SK-N-SH (cell line): Measurements from ENCODE around the gene OGFR. TPM values are rescaled to one million over a fixed set of nuclear protein-coding genes. Genes with fewer than 3 reads are reported as not detected.

Experiments
- CTCF ChIA-PET: fragments of 300-600, 350-600 bp; formaldehyde crosslinking; extraction: SDS; loops from one replicate; lab custom pipeline; 2021; lab: Yijun Ruan, JAX
- POLR2A ChIA-PET: fragments of 350-600 bp; sonication (Branson Sonifier 250); formaldehyde crosslinking; extraction: SDS; loops from one replicate; lab custom pipeline; 2020; ENCODE audit warnings: antibody characterized with exemption, inconsistent platforms; lab: Yijun Ruan, JAX
- DNase-seq: peaks from one replicate; pipeline ENCODE4 v3.0.0; 2012
- H2AFZ ChIP-seq: fragments of 200-600 bp; sonication (generic); 2 replicates; pipeline ENCODE4 v1.8.1; 2016; ENCODE audit warnings: antibody characterized with exemption, mild to moderate bottlenecking, low read depth
- H3F3A ChIP-seq: fragments of 200-600 bp; sonication (generic); replicated peaks from 2 replicates; pipeline ENCODE3; 2016; ENCODE audit warnings: antibody characterized with exemption, mild to moderate bottlenecking; ENCODE audit not compliant: insufficient read depth
- H3K27ac ChIP-seq, 2 experiments: fragments of 200-500 bp in 1 of 2; fragments of 200-600 bp in 1 of 2; sonication (Bioruptor generic) in 1 of 2; sonication (generic), shearing (Covaris generic) in 1 of 2; 2 replicates each; pipeline versions ENCODE4 v1.5.1 to v1.6.1; 2014 to 2016; ENCODE audit warnings: low read depth in 2 of 2, inconsistent platforms in 1 of 2, low read length in 1 of 2, mild to moderate bottlenecking in 1 of 2, mixed read lengths in 1 of 2
- H3K27me3 ChIP-seq: fragments of 200-600 bp; sonication (generic), shearing (Covaris generic); 2 replicates; pipeline ENCODE4 v1.6.1; 2016; ENCODE audit warnings: mixed run types; ENCODE audit not compliant: insufficient read depth
- H3K36me3 ChIP-seq, 2 experiments: fragments of 200-500 bp in 1 of 2; fragments of 200-600 bp in 1 of 2; sonication (Bioruptor generic) in 1 of 2; sonication (generic) in 1 of 2; replicated peaks in 1 of 2; 2 replicates each; pipeline versions ENCODE3 to v1.5.1; 2014 to 2016; ENCODE audit warnings: low read length in 1 of 2, mild to moderate bottlenecking in 1 of 2; ENCODE audit not compliant: insufficient read depth in 2 of 2, control insufficient read depth in 1 of 2
- H3K4me1 ChIP-seq, 2 experiments: fragments of 200-500 bp in 1 of 2; fragments of 200-600 bp in 1 of 2; sonication (Bioruptor generic) in 1 of 2; sonication (generic), shearing (Covaris generic) in 1 of 2; 2 replicates each; pipeline versions ENCODE4 v1.5.1 to v1.6.1; 2014 to 2016; ENCODE audit warnings: low read depth in 1 of 2, low read length in 1 of 2, mixed run types in 1 of 2; ENCODE audit not compliant: insufficient read depth in 2 of 2, control insufficient read depth in 1 of 2
- H3K4me2 ChIP-seq: fragments of 200-600 bp; sonication (generic), shearing (Covaris generic); 2 replicates; pipeline ENCODE4 v1.6.1; 2017; ENCODE audit warnings: mixed run types
- H3K4me3 ChIP-seq, 2 experiments: fragments of 200-500 bp in 1 of 2; fragments of 200-600 bp in 1 of 2; sonication (Bioruptor generic) in 1 of 2; sonication (generic), shearing (Covaris generic) in 1 of 2; 2 replicates each; pipeline versions ENCODE4 v1.5.1 to v1.8.1; 2014 to 2016; ENCODE audit warnings: low read depth in 2 of 2, inconsistent platforms in 1 of 2, low read length in 1 of 2, mild to moderate bottlenecking in 1 of 2, mixed read lengths in 1 of 2, moderate library complexity in 1 of 2
- H3K79me2 ChIP-seq: fragments of 200-600 bp; sonication (generic); 2 replicates; pipeline ENCODE4 v1.8.1; 2017; ENCODE audit warnings: mild to moderate bottlenecking; ENCODE audit not compliant: insufficient read depth
- H3K9ac ChIP-seq: fragments of 200-600 bp; sonication (generic); 2 replicates; pipeline ENCODE4 v1.6.1; 2017; ENCODE audit warnings: mixed run types
- H3K9me2 ChIP-seq: fragments of 200-600 bp; sonication (generic); 2 replicates; pipeline ENCODE4 v1.6.1; 2017; ENCODE audit warnings: mixed run types
- H3K9me3 ChIP-seq: fragments of 200-600 bp; sonication (generic); 2 replicates; pipeline ENCODE4 v1.6.1; 2017; ENCODE audit warnings: mixed run types, mild to moderate bottlenecking, moderate library complexity
- H4K20me1 ChIP-seq: fragments of 200-600 bp; sonication (generic); 2 replicates; pipeline ENCODE4 v1.6.1; 2017; ENCODE audit warnings: mild to moderate bottlenecking, mixed run types; ENCODE audit not compliant: insufficient read depth
- RFX5 ChIP-seq: IDR thresholded peaks from 2 replicates; pipeline ENCODE4 v1.6.1; 2012; ENCODE audit warnings: mild to moderate bottlenecking, improper control_type of control experiment, low read length
- WGBS: methylation state at CpG from one replicate; pipeline ENCODE4 v1.1.6; 2017; ENCODE audit warnings: low lambda C conversion rate; 5-methylcytosine and 5-hydroxymethylcytosine counted together
- polyA plus RNA-seq, 3 experiments: library from polyadenylated mRNA; depleted of rRNA; stranded (reverse); fragments of >200 nt; gene quantifications; 2 replicates each; pipeline ENCODE4 v1.2.3, GENCODE V29; 2012
- TF ChIP-seq, protein P1 (sequence below): IDR thresholded peaks from 2 replicates; pipeline ENCODE4 v1.4.0; 2012; ENCODE audit warnings: low read depth
- TF ChIP-seq, protein P2 (sequence below): fragments of 200-600 bp; sonication (generic); IDR thresholded peaks from 2 replicates; pipeline ENCODE4 v1.6.1; 2017; ENCODE audit warnings: antibody characterized with exemption, mild to moderate bottlenecking, moderate library complexity

OGFR gene
- polyA plus RNA-seq, 1 of the 3 experiments (the other 2 are of a cell fraction): 60.8 TPM

- peaks cover 19 to 31% of the 10 kb centered on the region in 2 experiments for H3K36me3 ChIP-seq
- WGBS: 0% methylated on average over 11 of the region's 58 CpGs
- H3K4me1 ChIP-seq: peaks cover 10 to 27% of the 10 kb centered on the region in 2 experiments; a peak in 2 of 4 replicates
- H3K27ac ChIP-seq: peak overlapping the region in 1 of 2 experiments; percentile 39; a peak in 1 of 4 replicates
- no peak for TF ChIP-seq RFX5
- TF ChIP-seq, protein P1, sequence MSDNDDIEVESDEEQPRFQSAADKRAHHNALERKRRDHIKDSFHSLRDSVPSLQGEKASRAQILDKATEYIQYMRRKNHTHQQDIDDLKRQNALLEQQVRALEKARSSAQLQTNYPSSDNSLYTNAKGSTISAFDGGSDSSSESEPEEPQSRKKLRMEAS: 0 out of 2 replicates have a peak, but pooled peaks have one; percentile 16
- H3K9me3 ChIP-seq: no peaks in the 10 kb centered on the region
- peaks cover 30% of the 10 kb centered on the region for H4K20me1 ChIP-seq
- peaks cover 30% of the 10 kb centered on the region for H3K79me2 ChIP-seq
- H3K27me3 ChIP-seq: no peaks in the 10 kb centered on the region
- CTCF ChIA-PET: interaction anchor here (2.6 kb wide), 1 partner anchor 10 kb away, joined by 13 read pairs; no protein-coding TSS in a partner anchor
- H2AFZ ChIP-seq: no peak overlapping the region
- peak overlapping the region; percentile 96 for H3K4me2 ChIP-seq
- H3K9me2 ChIP-seq: no peaks in the 10 kb centered on the region
- DNase-seq: peak; percentile 69
- POLR2A ChIA-PET: interaction anchor here (1.0 kb wide), 1 partner anchor 14 kb away, joined by 3 read pairs; no protein-coding TSS in a partner anchor
- H3K4me3 ChIP-seq: peak overlapping the region; percentile 85 to 92
- peaks cover 12% of the 10 kb centered on the region for H3F3A ChIP-seq
- peak overlapping the region; percentile 80 for H3K9ac ChIP-seq
Observed at GRCh38 chr20:62805155-62805710, 598 bp downstream of the OGFR start.

DNA sequence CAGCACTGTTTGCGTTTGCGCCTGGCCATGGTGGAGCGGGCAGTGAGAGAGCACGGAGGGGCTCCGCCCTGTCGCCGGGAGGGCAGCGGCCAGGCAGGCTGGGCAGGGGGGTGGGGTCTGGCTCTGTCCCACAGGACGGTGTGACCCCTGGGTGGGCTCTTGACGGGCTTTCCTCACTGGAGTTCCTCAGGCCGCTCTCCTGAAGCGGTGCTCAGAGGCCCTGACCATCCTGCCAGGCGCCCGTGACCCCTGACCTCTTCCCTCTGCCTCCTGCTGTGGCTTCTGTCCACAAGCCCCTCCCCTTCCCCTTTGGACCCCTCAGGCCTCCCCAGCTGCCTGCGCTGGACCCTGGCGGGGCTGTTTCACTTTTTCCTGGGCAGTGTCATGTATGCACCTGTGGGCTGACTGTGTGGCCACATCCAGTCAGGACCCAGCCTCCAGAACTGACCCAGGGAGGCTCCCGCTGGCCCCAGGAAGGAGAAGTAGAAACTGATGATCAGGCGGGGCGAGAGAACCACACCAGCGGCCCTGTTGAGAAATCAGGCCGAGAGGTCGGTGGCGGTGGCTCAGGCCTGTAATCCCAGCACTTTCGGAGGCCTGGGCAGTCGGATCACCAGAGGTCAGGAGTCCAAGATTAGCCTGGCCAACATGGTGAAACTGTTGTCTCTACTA, 1.2 kb downstream of the OGFR start:
- peak overlapping the region; percentile 80 for H3K9ac ChIP-seq
- ChIA-PET CTCF (interaction anchor here (2.6 kb wide), 1 partner anchor 9 kb away, joined by 13 read pairs; no protein-coding TSS in a partner anchor), POLR2A (no interaction called here)
- peaks cover 30% of the 10 kb centered on the region for H4K20me1 ChIP-seq
- H3K36me3 ChIP-seq: peaks cover 15 to 31% of the 10 kb centered on the region in 2 experiments
- TF ChIP-seq, protein P2, sequence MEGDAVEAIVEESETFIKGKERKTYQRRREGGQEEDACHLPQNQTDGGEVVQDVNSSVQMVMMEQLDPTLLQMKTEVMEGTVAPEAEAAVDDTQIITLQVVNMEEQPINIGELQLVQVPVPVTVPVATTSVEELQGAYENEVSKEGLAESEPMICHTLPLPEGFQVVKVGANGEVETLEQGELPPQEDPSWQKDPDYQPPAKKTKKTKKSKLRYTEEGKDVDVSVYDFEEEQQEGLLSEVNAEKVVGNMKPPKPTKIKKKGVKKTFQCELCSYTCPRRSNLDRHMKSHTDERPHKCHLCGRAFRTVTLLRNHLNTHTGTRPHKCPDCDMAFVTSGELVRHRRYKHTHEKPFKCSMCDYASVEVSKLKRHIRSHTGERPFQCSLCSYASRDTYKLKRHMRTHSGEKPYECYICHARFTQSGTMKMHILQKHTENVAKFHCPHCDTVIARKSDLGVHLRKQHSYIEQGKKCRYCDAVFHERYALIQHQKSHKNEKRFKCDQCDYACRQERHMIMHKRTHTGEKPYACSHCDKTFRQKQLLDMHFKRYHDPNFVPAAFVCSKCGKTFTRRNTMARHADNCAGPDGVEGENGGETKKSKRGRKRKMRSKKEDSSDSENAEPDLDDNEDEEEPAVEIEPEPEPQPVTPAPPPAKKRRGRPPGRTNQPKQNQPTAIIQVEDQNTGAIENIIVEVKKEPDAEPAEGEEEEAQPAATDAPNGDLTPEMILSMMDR: no peak
- TF ChIP-seq, protein P1: peak; percentile 3; the same call in 1 of the 2 replicates
- no peak overlapping the region for H2AFZ ChIP-seq
- peak overlapping the region in 1 of 2 experiments; percentile 39; a peak in 1 of 4 replicates for H3K27ac ChIP-seq
- peak overlapping the region; percentile 96 for H3K4me2 ChIP-seq
- no peak for DNase-seq
- H3K9me3 ChIP-seq: no peaks in the 10 kb centered on the region
- 51% methylated on average over 24 of the region's 25 CpGs for WGBS
- peaks cover 30% of the 10 kb centered on the region for H3K79me2 ChIP-seq
- peaks cover 12% of the 10 kb centered on the region for H3F3A ChIP-seq
- H3K27me3 ChIP-seq: no peaks in the 10 kb centered on the region
- H3K4me3 ChIP-seq: peak overlapping the region; percentile 85 to 92
- no peaks in the 10 kb centered on the region for H3K9me2 ChIP-seq
- peaks cover 10 to 27% of the 10 kb centered on the region in 2 experiments; a peak in 2 of 4 replicates for H3K4me1 ChIP-seq
